Cardiac fibroblast (primary cell): ENCODE data around the gene KCNAB1.

Experiments used
- DNase-seq, 2 donors: peaks; one replicate each; pipeline versions ENCODE4 v3.0.0 to v3.0.0-alpha.2; 2010; ENCODE audit warnings: low read depth in 2 of 2
- H3K4me3 ChIP-seq, 2 donors: replicated peaks in 1 of 2; 1 replicate in 1 of 2; 2 replicates in 1 of 2; pipeline ENCODE4 v1.5.1; 2011; ENCODE audit warnings: low read depth in 2 of 2, low read length in 2 of 2, mild to moderate bottlenecking in 2 of 2, moderate library complexity in 1 of 2
- TF ChIP-seq, protein P1 (sequence below): IDR thresholded peaks from one replicate; pipeline ENCODE4 v1.5.1; 2011; ENCODE audit warnings: low read depth, mild to moderate bottlenecking, low read length, inconsistent platforms

The KCNAB1 gene

DNA sequence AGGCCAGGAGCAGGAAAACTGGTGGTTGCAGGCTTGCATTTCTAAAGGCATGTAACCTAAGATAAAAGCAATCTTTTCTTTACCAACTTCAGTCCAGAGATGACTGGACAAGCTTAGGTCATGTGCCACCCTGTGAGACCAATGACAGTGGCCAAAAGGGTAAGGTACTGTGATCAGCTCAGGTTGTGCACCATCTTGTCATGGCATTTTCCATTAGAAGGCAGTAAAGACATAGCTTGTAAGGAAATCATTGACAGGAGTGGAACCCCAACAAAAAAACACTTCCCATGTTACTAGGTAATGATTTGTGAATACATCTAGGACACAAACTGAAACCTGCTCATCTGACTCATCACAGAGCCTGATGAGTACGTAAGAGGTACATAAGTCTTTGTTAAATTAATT, 399.4 kb downstream of the KCNAB1 start:
- no peak for DNase-seq
- H3K4me3 ChIP-seq = no peak overlapping the region
- TF ChIP-seq, protein P1, sequence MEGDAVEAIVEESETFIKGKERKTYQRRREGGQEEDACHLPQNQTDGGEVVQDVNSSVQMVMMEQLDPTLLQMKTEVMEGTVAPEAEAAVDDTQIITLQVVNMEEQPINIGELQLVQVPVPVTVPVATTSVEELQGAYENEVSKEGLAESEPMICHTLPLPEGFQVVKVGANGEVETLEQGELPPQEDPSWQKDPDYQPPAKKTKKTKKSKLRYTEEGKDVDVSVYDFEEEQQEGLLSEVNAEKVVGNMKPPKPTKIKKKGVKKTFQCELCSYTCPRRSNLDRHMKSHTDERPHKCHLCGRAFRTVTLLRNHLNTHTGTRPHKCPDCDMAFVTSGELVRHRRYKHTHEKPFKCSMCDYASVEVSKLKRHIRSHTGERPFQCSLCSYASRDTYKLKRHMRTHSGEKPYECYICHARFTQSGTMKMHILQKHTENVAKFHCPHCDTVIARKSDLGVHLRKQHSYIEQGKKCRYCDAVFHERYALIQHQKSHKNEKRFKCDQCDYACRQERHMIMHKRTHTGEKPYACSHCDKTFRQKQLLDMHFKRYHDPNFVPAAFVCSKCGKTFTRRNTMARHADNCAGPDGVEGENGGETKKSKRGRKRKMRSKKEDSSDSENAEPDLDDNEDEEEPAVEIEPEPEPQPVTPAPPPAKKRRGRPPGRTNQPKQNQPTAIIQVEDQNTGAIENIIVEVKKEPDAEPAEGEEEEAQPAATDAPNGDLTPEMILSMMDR = no peak

DNA sequence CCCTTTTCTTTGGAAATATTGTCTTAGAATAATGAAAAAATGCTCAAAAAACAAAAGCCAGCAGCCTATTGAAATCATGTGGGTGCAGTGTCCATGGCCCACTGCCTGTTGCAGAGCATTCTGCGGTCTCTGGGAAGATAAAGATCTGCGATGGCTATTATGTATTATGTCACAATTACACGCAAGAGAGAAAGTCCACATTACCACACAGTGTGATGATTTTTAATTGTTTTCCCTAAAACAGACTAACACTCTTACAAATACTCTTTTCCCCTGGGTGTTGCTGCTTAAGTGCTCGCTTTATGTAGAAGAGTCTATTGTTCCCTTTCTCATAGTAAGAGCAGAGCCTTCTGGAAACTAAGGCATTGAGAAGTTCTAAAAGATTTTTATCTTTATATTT, 402.3 kb downstream of the KCNAB1 start:
- H3K4me3 ChIP-seq = no peak overlapping the region
- TF ChIP-seq, protein P1 = no peak
- DNase-seq = no peak

DNA sequence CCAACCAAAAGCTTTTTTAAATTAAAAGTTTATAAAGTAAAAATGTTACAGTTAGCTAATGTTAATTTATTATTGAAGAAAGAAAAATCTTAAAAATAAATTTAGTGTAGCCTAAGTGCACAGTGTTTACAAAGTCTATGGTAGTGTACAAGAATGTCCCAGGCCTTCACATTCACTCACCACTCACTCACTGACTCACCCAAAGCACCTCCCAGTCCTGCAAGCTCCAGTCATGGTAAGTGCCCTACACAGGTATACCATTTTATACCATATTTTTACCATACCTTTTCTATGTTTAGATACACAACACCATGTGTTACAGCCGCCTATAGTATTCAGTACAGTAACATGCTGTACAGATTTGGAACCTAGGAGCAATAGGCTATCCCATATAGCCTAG, 405.4 kb downstream of the KCNAB1 start:
- H3K4me3 ChIP-seq = no peak overlapping the region
- DNase-seq = no peak
- TF ChIP-seq, protein P1 = no peak

DNA sequence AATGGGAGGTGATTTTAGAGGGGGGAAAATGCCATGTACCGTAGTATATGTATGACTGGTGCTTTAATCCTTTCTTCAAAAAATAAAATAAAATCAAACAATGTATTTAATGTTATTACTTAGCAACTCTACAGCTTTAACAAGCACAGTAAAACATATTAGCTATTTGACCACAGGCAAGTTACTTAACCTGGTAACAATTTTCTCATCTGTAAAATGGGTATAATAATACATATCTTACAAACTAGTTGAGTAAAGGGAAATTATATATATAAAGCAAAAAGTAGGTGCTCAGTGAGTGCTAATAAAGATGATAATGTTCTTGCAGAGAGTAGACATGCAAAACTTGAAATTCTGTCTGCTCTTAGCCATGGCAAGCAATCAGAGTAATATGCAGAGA, 406.7 kb downstream of the KCNAB1 start:
- TF ChIP-seq, protein P1 = no peak
- DNase-seq = no peak
- no peak overlapping the region for H3K4me3 ChIP-seq

- no peak for DNase-seq
- TF ChIP-seq, protein P1 = no peak
- H3K4me3 ChIP-seq = no peak overlapping the region
Observed at GRCh38 chr3:156530980-156531379, 410.6 kb downstream of the KCNAB1 start.

DNA sequence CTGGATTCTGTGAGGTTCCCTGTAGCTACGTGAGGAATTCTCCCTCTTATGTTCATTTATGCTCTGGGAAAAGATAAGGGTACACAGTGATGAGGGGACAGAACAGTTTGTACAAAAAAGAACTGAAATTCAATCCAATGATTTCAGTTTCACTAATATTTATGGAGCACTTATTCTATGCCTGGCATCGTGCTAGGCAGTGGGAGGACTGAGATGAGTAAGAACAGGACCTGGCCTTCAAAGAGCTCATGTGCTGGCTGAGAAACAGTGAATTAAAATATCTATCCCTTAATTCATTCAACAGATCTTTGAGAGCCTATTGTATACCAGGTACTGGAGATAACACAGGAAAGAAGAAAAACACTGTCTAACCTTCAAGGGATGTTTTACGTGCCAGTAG, 412.4 kb downstream of the KCNAB1 start:
- TF ChIP-seq, protein P1 = no peak
- DNase-seq = no peak
- H3K4me3 ChIP-seq = no peak overlapping the region

- TF ChIP-seq, protein P1 = no peak
- DNase-seq = no peak
Observed at GRCh38 chr3:156533205-156533604, 412.8 kb downstream of the KCNAB1 start.

More at GRCh38 chr3:156533205-156533604, 412.8 kb downstream of the KCNAB1 start:
- H3K4me3 ChIP-seq = no peak overlapping the region
